H1 (cell line): Measurements from ENCODE around the gene RGR. TPM values are rescaled to one million over a fixed set of nuclear protein-coding genes. Genes with fewer than 3 reads are reported as not detected.

ENCODE experiments used
- EZH2 ChIP-seq: fragments of 200-600 bp; sonication (generic); IDR thresholded peaks from 2 replicates; pipeline ENCODE4 v1.7.1; 2012; ENCODE audit warnings: low read depth, mild to moderate bottlenecking, moderate library complexity, low read length, inconsistent platforms; ENCODE audit not compliant: severe bottlenecking
- FOSL1 ChIP-seq: IDR thresholded peaks from 2 replicates; pipeline ENCODE4 v1.6.1; 2011; ENCODE audit warnings: mild to moderate bottlenecking, low read depth, low read length, moderate library complexity; ENCODE audit not compliant: insufficient read depth
- HDAC2 ChIP-seq, 2 experiments: fragments of 300-600 bp in 1 of 2; sonication (generic) in 1 of 2; IDR thresholded peaks; 2 replicates each; pipeline ENCODE4 v1.6.1; 2011 to 2012; ENCODE audit warnings: low read depth in 2 of 2, low read length in 2 of 2, mild to moderate bottlenecking in 2 of 2, moderate library complexity in 2 of 2, borderline replicate concordance in 1 of 2, inconsistent platforms in 1 of 2
- RAD21 ChIP-seq, 2 experiments: IDR thresholded peaks in 1 of 2; conservative IDR thresholded peaks in 1 of 2; 2 replicates each; pipeline ENCODE4 v1.6.1; 2011; ENCODE audit warnings: low read depth in 2 of 2, low read length in 2 of 2, improper control_type of control experiment in 1 of 2, inconsistent platforms in 1 of 2, mild to moderate bottlenecking in 1 of 2, moderate library complexity in 1 of 2
- RXRA ChIP-seq: IDR thresholded peaks from 2 replicates; pipeline ENCODE4 v1.6.1; 2011; ENCODE audit warnings: low read depth, mild to moderate bottlenecking, low read length, moderate library complexity; ENCODE audit not compliant: insufficient read depth
- SAP30 ChIP-seq: fragments of 300-600 bp; sonication (generic); IDR thresholded peaks from 2 replicates; pipeline ENCODE4 v1.7.1; 2012; ENCODE audit warnings: low read length, moderate library complexity, mild to moderate bottlenecking, inconsistent platforms; ENCODE audit not compliant: insufficient read depth, insufficient replicate concordance
- SRF ChIP-seq: IDR thresholded peaks from 2 replicates; pipeline ENCODE4 v1.6.1; 2011; ENCODE audit warnings: mild to moderate bottlenecking, low read depth, low read length, moderate library complexity
- TBP ChIP-seq: IDR thresholded peaks from 2 replicates; pipeline ENCODE4 v1.6.1; 2011; ENCODE audit warnings: low read depth, low read length, improper control_type of control experiment
- polyA plus RNA-seq, 7 experiments: library from polyadenylated mRNA; depleted of rRNA in 3 of 7; stranded (reverse) in 5 of 7; unstranded in 2 of 7; fragments of >200 nt in 5 of 7; fragments of 200-250 nt in 2 of 7; gene quantifications; 1 replicate in 5 of 7; 2 replicates in 1 of 7; 4 replicates in 1 of 7; pipeline versions ENCODE4 v1.2.1 to v1.2.3, GENCODE V29; 2011 to 2013; ENCODE audit warnings: missing spikeins in 2 of 7, mixed read lengths in 2 of 7
- total RNA-seq: library from RNA; stranded (reverse); fragmentation: NEBNext Ultra II Directional; extraction: Animal tissue kit (Norgen Biotek cat#: 25700); gene quantifications from 2 replicates; pipeline ENCODE4 v1.2.1, GENCODE V29; 2021
- TF ChIP-seq, protein P1 (sequence below): fragments of 300-600 bp; sonication (generic); IDR thresholded peaks from 2 replicates; pipeline ENCODE4 v1.7.1; 2012; ENCODE audit warnings: low read length, moderate library complexity, mild to moderate bottlenecking, inconsistent platforms; ENCODE audit not compliant: insufficient replicate concordance
- TF ChIP-seq, protein P2 (sequence below): IDR thresholded peaks from 2 replicates; pipeline ENCODE4 v1.6.1; 2012; ENCODE audit warnings: inconsistent platforms

Gene RGR
- total and polyA plus RNA-seq, 2 of the 8 experiments (the other 6 are each of a cell fraction or from before 2014, with no cell fraction given) = not detected

DNA sequence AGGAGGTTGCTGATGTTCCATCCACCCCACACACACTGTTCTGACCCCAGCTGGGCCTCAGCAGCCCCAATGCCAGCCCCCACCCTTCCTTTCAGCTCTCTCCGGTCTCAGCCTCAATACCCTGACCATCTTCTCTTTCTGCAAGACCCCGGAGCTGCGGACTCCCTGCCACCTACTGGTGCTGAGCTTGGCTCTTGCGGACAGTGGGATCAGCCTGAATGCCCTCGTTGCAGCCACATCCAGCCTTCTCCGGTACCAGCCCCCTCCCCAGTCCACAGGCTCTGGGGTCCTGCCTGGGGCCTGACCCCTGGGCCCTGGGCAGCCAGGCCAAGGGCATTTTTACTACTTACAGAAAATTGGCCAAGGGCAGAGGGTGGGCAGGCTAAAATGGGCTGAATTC lies 2.6 kb downstream of the RGR start (continued):
- TF ChIP-seq, protein P1, sequence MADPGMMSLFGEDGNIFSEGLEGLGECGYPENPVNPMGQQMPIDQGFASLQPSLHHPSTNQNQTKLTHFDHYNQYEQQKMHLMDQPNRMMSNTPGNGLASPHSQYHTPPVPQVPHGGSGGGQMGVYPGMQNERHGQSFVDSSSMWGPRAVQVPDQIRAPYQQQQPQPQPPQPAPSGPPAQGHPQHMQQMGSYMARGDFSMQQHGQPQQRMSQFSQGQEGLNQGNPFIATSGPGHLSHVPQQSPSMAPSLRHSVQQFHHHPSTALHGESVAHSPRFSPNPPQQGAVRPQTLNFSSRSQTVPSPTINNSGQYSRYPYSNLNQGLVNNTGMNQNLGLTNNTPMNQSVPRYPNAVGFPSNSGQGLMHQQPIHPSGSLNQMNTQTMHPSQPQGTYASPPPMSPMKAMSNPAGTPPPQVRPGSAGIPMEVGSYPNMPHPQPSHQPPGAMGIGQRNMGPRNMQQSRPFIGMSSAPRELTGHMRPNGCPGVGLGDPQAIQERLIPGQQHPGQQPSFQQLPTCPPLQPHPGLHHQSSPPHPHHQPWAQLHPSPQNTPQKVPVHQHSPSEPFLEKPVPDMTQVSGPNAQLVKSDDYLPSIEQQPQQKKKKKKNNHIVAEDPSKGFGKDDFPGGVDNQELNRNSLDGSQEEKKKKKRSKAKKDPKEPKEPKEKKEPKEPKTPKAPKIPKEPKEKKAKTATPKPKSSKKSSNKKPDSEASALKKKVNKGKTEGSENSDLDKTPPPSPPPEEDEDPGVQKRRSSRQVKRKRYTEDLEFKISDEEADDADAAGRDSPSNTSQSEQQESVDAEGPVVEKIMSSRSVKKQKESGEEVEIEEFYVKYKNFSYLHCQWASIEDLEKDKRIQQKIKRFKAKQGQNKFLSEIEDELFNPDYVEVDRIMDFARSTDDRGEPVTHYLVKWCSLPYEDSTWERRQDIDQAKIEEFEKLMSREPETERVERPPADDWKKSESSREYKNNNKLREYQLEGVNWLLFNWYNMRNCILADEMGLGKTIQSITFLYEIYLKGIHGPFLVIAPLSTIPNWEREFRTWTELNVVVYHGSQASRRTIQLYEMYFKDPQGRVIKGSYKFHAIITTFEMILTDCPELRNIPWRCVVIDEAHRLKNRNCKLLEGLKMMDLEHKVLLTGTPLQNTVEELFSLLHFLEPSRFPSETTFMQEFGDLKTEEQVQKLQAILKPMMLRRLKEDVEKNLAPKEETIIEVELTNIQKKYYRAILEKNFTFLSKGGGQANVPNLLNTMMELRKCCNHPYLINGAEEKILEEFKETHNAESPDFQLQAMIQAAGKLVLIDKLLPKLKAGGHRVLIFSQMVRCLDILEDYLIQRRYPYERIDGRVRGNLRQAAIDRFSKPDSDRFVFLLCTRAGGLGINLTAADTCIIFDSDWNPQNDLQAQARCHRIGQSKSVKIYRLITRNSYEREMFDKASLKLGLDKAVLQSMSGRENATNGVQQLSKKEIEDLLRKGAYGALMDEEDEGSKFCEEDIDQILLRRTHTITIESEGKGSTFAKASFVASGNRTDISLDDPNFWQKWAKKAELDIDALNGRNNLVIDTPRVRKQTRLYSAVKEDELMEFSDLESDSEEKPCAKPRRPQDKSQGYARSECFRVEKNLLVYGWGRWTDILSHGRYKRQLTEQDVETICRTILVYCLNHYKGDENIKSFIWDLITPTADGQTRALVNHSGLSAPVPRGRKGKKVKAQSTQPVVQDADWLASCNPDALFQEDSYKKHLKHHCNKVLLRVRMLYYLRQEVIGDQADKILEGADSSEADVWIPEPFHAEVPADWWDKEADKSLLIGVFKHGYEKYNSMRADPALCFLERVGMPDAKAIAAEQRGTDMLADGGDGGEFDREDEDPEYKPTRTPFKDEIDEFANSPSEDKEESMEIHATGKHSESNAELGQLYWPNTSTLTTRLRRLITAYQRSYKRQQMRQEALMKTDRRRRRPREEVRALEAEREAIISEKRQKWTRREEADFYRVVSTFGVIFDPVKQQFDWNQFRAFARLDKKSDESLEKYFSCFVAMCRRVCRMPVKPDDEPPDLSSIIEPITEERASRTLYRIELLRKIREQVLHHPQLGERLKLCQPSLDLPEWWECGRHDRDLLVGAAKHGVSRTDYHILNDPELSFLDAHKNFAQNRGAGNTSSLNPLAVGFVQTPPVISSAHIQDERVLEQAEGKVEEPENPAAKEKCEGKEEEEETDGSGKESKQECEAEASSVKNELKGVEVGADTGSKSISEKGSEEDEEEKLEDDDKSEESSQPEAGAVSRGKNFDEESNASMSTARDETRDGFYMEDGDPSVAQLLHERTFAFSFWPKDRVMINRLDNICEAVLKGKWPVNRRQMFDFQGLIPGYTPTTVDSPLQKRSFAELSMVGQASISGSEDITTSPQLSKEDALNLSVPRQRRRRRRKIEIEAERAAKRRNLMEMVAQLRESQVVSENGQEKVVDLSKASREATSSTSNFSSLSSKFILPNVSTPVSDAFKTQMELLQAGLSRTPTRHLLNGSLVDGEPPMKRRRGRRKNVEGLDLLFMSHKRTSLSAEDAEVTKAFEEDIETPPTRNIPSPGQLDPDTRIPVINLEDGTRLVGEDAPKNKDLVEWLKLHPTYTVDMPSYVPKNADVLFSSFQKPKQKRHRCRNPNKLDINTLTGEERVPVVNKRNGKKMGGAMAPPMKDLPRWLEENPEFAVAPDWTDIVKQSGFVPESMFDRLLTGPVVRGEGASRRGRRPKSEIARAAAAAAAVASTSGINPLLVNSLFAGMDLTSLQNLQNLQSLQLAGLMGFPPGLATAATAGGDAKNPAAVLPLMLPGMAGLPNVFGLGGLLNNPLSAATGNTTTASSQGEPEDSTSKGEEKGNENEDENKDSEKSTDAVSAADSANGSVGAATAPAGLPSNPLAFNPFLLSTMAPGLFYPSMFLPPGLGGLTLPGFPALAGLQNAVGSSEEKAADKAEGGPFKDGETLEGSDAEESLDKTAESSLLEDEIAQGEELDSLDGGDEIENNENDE = no peak
- no peak for TF ChIP-seq SAP30
- TF ChIP-seq RAD21 (IDR thresholded peaks at IDR 0.05 in 1 of 2, conservative IDR thresholded peaks at IDR 0.05 in 1 of 2; ENCODE audit: low read depth in 2 of 2, low read length in 2 of 2) = no peak
- TF ChIP-seq EZH2 = no peak
- no peak for TF ChIP-seq HDAC2 (IDR thresholded peaks at IDR 0.05; ENCODE audit: borderline replicate concordance in 1 of 2, low read depth in 2 of 2, low read length in 2 of 2)
- TF ChIP-seq TBP = no peak
- TF ChIP-seq SRF = no peak
- TF ChIP-seq, protein P2, sequence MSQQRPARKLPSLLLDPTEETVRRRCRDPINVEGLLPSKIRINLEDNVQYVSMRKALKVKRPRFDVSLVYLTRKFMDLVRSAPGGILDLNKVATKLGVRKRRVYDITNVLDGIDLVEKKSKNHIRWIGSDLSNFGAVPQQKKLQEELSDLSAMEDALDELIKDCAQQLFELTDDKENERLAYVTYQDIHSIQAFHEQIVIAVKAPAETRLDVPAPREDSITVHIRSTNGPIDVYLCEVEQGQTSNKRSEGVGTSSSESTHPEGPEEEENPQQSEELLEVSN = no peak
- no peak for TF ChIP-seq RXRA
- no peak for TF ChIP-seq FOSL1
